Activated naive CD4-positive, alpha-beta T cell treated with Interleukin-2 at 50 U/mL for 16 hours (primary cell): ENCODE results near the gene IZUMO2.
"Not testable (repeated sequence)": the region's sequence is repeated elsewhere in the genome, so short reads cannot be mapped to it uniquely, and the experiment has no call there.

Experiments used
- DNase-seq: peaks from one replicate; pipeline ENCODE4 v3.0.0-alpha.2; 2020

IZUMO2 gene

DNA sequence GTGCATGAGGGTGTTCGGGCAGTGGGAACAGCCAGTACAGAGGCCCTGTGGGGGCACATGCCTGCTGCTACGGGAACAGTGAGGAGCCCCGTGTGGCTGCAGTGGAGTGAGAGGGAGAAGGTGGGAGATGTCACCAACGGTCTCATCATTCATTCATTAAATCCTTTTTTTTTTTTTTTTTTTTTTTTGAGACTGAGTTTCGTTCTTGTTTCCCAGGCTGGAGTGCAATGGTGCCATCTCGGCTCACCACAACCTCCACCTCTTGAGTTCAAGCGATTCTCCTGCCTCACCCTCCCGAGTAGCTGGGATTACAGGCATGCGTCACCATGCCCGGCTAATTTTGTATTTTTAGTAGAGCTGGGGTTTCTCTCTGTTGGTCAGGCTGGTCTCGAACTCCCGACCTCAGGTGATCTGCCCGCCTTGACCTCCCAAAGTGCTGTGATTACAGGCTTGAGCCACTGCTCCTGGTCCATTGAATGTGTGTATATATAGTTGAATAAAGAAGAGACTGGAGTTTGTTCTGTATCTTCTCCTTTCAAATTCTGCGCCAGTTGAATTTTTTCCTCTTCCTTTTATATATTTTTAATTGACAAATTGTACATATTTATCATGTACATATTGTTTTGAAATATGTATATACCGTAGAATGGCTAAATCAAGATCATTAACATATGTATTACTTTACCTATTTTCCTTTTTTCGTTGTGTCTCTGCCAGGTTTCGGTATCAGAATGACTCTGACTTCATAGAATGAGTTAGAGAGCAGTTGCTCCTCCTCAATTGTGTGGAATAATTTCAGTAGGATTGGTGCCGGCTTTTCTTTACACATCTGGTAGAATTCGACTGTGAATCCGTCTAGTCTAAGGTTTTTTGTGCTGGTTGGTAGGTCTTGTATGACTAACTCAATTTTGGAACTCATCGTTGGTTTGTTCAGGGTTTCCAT is 28.0 kb downstream of the IZUMO2 start:
- not testable (repeated sequence) for DNase-seq

DNA sequence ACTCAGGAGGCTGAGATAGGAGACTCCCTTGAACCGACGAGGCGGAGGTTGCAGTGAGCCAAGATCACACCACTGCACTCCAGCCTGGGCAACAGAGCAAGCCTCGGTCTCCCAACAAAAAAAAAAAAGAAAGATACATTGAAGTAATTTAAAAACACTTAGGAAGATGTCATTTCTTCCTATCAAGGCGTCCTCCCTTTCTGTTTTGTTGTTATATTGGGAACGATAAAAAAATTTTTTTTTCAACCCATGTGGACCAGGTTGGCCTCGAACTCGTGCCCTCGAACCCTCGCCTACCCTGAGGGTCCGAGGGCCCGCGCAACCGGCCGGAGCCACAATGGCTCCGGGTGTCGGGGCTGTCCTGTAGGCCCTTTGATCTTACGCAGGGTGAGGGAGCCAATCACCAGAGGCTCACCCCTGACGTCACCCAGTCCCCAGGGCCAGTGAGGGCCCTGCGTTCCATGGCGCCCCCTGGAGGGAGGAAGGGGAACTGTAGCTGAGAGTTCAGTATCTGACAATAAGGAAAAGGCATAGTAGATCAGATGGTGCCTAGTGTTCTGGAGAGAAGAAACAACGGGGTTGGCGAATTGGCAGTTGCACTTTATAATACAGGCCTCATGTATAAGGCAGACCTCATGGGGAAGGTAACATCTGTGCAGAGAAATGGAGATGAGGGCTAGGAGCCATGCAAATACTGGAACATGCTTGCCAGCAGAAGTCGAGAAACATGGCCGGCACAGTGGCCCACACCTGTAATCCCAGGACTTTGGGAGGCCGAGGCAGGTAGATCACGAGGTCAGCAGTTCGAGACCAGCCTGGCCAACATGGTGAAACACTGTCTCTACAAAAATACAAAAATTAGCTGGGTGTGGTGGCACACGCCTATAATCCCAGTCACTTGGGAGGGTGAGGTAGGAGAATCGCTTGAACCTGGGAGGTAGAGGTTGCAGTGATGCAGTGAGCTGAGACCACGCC is 29.3 kb downstream of the IZUMO2 start:
- not testable (repeated sequence) for DNase-seq

- DNase-seq = not testable (repeated sequence)
Measured at GRCh38 chr19:50104012-50104411, 59.1 kb downstream of the IZUMO2 start.

DNA sequence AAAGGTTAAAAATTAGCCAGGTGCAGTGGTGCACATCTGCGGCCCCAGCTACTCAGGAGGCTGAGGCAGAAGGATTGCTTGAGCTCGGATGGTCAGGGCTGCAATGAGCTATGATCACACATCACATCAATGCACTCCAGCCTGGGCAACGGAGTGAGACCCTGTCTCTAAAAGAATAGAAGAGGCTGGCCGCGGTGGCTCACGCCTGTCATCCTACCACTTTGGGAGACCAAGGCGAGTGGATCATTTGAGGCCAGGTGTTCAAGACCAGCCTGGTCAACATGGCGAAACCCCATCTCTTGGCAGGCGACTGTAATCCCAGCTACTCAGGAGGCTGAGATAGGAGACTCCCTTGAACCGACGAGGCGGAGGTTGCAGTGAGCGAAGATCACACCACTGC is 59.7 kb downstream of the IZUMO2 start:
- not testable (repeated sequence) for DNase-seq
